NCI-H82 (cell line): Measurements from ENCODE around the gene PRUNE1.

Source experiments
- DNase-seq: peaks from one replicate; lab custom pipeline; 2025; lab: John Stamatoyannopoulos, UW

The PRUNE1 gene

GRCh38 chr1:150979092-150980056, 28.9 kb upstream of the PRUNE1 start:
- DNase-seq = peak; percentile 97

- peak; percentile 68 for DNase-seq
These were observed 27.0 kb upstream of the PRUNE1 start for GRCh38 chr1:150981177-150981804.

GRCh38 chr1:150981805-150982712, 26.2 kb upstream of the PRUNE1 start, which contains the start of gene ANXA9:
ANXA9 (plus strand) TSS chr1:150982292; CDS start chr1:150983106, 814 bp downstream.
- no peak for DNase-seq

GRCh38 chr1:150985179-150985825, 22.9 kb upstream of the PRUNE1 start:
- no peak for DNase-seq

- DNase-seq = no peak
These were observed 20.3 kb upstream of the PRUNE1 start for GRCh38 chr1:150987924-150988323.

GRCh38 chr1:150992626-150993025, 15.6 kb upstream of the PRUNE1 start:
- DNase-seq = no peak

GRCh38 chr1:150994248-150994647, 14.0 kb upstream of the PRUNE1 start:
- no peak for DNase-seq

- no peak for DNase-seq
These were observed 12.8 kb upstream of the PRUNE1 start for GRCh38 chr1:150995460-150995859.

GRCh38 chr1:150995896-150996295, 12.4 kb upstream of the PRUNE1 start:
- peak; percentile 67 for DNase-seq

GRCh38 chr1:150997126-150997872, 10.9 kb upstream of the PRUNE1 start:
- no peak for DNase-seq

GRCh38 chr1:150997949-150998348, 10.3 kb upstream of the PRUNE1 start:
- no peak for DNase-seq

GRCh38 chr1:150999051-150999674, 9.1 kb upstream of the PRUNE1 start:
- no peak for DNase-seq

GRCh38 chr1:150999926-151000325, 8.3 kb upstream of the PRUNE1 start:
- DNase-seq = no peak

- DNase-seq = no peak
These were observed 7.8 kb upstream of the PRUNE1 start for GRCh38 chr1:151000408-151000807.

GRCh38 chr1:151001602-151002001, 6.6 kb upstream of the PRUNE1 start:
- no peak for DNase-seq

- no peak for DNase-seq
These were observed 6.2 kb upstream of the PRUNE1 start for GRCh38 chr1:151002051-151002450.

GRCh38 chr1:151002611-151003010, 5.6 kb upstream of the PRUNE1 start:
- no peak for DNase-seq

- DNase-seq = no peak
These were observed 5.1 kb upstream of the PRUNE1 start for GRCh38 chr1:151003180-151003579.

- no peak for DNase-seq
These were observed 2.4 kb upstream of the PRUNE1 start for GRCh38 chr1:151005729-151006319.
